LNCAP (cell line): ENCODE measurements around the gene KCNC3.

ENCODE experiments used
- CTCF ChIP-seq: fragments of 450-650 bp; IDR thresholded peaks from 2 replicates; pipeline ENCODE4 v1.5.1; 2017; ENCODE audit warnings: mild to moderate bottlenecking

The KCNC3 gene

DNA sequence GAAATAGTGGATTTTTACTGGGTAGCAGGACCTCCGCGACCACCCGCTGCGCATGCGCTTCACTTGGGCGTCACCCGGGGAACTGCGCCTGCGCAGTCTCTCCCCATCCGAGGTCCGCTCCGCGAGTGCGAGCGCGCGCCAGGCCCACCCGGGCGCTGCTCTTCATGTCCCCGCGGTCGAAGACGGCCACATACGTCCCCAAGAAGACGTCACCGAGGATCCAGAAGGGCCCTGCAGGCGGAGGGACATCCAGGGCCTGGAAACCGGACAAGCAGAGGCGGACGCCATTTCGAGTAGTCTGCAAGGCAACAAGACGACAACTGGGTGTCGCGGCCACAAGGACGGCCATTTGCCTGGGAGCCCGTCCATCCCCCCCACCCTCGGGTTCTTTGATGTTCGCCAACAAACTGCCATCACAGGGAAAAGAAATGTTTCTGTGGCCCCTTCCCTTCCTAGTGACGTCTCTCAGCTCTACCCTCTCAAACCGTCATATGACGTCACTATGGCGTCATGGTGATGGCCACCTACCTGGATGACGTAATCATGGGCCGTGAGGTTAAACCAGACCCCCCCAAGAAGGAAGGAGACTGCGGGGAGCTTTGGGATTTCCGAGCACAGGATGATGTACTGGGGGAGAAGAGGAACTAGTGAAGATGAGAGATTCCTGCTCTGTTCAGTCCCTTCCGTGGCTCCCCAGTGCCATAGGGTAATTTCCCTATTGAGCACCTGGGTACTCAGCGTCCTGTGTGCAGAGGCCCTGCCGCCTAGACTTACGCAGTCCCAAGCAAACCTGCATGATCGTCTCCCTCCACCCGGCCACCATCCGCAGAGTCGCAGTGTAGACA, 29.5 kb upstream of the KCNC3 start:
- TF ChIP-seq CTCF = no peak

DNA sequence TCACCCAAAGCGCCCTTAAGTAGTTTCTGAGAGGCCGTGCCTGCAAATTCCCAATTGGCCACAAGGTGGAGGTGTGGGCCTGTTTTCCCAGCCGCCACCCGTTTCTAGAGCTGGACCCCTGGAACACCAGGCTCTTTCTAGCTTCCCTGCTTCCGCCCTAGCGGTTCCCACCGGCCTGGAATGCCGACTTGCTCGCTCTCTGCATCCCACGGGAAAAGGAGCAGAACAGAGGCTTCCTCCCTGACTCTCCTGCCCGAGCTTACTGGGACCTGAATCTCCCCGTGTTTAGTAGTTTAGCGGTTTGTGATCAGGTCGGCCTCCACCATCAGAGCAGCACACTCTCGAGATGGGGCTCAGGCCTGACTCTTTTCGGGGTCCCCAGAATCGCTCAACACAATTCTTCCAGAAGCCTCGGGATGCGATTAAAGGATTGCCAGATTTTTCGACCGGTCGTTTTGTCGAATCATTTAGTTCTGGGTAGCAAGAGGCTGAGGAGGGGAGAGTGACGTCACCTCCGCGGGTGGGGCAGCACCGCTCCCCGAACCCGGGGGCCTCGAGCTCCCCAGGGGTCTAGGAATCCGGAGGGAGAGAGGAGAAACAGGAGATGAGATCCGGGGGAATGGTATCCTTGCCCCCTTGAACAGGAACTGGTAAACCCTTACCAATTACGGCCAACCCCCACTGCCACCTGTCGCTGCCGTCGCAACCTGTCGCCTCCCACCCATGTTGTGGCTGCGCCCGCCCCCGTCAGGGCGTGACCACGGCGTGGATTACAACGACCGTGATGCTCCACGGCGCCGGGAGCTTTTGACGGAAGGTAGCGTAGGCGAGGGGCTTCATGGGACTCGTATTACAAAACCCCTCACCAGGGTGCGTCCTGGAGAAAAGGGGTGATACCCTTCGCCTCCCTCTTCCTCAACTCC, 28.3 kb upstream of the KCNC3 start:
- peak; percentile 71 for TF ChIP-seq CTCF

DNA sequence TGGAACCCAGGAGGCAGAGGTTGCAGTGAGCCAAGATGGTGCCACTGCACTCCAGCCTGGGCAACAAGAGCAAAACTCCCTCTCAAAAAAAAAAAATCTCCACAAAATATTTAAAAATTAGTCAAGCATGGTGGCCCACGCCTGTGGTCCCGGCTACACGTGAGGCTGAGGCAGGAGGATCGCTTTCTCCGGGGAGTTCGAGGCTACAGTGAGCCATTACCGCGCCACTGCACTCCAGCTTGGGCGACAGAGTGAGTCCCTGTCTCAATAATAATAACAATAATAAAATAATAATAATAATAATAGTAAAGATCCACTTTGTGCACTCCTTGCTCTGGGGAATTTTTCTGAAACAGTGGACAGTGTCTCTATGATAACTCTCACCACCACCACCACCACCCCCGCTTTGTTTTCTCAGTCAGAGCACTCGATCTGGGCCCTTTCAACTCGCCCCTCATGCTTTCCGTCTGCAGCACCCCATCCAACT, 27.6 kb upstream of the KCNC3 start:
- no peak for TF ChIP-seq CTCF

DNA sequence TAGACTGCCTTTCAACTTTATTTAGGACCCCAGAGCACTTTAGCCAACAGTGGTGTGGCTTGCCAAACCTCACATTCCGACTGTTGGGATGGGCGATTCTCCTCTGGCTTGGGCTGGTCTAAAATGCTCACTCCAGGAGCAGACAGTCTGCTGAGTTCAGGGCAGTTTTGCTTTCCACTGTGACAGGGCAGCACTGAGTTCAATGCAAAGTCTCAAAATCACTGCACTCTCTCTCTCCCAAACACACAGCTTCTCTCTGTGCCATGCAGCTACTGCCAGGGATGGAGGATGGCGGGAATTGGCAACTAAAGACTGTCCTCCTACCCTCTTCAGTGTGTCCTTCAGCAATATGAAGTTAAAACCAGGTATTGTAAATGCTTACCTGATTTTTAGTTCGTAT, 23.1 kb upstream of the KCNC3 start:
- TF ChIP-seq CTCF = no peak

- no peak for TF ChIP-seq CTCF
Measured at GRCh38 chr19:50349277-50350057, 20.3 kb upstream of the KCNC3 start.

- TF ChIP-seq CTCF = no peak
Measured at GRCh38 chr19:50344661-50345318, 15.6 kb upstream of the KCNC3 start.
